Islet precursor cell (in vitro differentiated cells): ENCODE results near the gene GYPC.
"Not testable (repeated sequence)": the region's sequence is repeated elsewhere in the genome, so short reads cannot be mapped to it uniquely, and the experiment has no call there.

Experiments used
- DNase-seq: peaks from one replicate; pipeline ENCODE4 v3.0.0-alpha.2; 2018

GYPC gene

GRCh38 chr2:126672980-126673605 lies 17.1 kb downstream of the GYPC start:
- DNase-seq = no peak

GRCh38 chr2:126674075-126674744 lies 18.3 kb downstream of the GYPC start:
- no peak for DNase-seq

DNA sequence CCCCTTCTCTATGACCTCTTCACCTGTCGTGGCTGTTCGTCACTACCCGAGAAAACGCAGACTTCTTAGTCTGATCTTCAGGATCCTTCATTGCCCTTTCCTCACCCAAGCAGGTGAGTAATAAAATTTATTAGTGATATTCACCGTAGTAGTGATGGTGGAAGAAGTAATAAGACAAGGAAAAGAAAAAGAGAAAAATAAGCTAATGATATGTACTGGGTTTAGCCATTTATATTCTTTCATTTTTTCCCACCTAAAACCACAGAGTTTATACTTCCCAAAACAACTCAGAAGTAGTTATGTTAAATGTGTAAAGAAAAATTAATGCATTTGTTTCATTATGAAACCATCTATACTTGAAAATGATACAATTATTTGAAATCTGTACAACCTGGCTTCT lies 19.7 kb downstream of the GYPC start:
- no peak for DNase-seq

GRCh38 chr2:126676221-126677175 lies 20.5 kb downstream of the GYPC start:
- no peak for DNase-seq

DNA sequence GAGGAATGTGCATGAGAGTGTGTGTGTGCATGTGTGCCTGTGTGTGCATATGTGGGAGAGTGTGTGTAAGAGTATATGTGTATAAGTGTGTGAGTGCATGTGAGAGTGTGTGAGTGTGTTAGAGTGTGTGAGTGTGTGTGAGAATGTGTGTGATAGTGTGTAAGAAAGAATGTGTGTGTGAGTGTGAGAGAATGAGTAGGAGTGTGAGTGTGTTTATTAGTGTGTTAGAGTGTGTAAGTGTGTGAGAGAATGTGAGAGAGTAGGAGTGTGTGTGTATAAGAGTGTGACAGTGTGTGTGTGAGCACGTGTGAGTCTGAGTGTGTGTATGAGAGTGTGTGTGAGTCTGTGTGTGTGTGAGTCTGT lies 21.2 kb downstream of the GYPC start:
- no peak for DNase-seq

- DNase-seq = no peak
These were observed 22.5 kb downstream of the GYPC start for GRCh38 chr2:126678269-126679065.

DNA sequence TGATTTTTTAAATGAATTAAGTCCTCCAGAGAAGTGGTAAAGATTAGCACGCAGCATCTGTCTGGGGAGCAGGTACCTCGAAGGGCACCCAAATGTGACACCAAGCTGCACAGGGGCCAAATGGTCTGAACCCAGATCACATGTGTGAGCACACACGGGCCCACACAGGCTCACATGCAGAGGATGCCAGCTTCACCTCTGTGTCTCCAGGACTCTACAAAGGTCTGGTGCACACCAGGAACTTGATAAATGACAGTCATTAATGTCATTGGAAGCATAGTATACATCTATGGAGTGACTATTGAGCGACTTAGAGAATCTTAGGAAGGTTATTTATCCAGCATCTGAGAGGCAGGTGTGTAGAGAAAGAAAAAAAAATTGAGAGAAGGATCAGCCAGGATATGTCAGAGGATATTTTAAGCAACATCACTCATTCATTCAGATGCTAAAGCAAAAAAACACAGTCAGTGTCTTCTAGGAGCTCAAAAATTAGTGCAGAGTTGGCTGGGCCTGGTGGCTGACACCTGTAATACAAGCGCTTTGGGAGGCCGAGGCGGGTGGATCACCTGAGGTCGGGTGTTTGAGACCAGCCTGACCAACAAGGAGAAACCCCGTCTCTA lies 23.2 kb downstream of the GYPC start:
- DNase-seq = no peak

DNA sequence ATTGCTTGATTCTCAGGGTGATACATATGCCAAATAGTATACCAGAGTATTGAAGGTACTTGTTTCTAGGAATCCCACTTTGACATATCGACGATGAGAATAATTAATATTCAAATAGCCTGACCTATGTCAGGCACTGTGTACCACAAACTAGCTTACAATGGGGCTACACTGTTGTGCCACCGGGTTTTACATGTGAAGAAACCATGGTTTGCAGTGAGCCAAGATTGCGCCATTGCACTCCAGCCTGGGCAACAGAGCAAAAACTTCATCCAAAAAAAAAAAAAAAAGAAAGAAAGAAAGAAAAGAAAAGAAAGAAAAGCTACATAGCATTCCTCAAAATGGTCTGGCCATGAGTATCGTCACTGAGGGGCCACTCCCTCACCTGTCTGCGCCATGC lies 25.5 kb downstream of the GYPC start:
- DNase-seq = no peak

DNA sequence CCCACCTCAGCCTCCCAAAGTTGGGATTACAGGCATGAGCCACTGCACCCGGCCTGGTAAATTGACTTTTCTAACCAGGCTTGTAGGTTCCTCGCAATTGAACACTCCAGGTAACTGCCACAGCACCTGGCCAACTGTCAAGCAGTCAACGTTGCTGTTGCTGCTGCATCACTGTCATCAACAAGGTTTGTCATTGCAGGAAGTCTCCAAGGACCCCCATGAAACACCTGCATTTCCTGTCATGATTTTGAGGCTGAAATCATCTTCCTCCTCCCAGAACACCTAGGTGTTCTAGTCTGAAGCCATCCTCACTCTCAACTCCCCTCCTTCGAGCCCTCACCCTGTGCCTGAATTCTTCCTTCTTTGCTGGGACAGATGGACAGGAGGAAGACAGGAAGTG lies 29.7 kb downstream of the GYPC start:
- DNase-seq = no peak

- no peak for DNase-seq
These were observed 30.3 kb downstream of the GYPC start for GRCh38 chr2:126686286-126686685.

DNA sequence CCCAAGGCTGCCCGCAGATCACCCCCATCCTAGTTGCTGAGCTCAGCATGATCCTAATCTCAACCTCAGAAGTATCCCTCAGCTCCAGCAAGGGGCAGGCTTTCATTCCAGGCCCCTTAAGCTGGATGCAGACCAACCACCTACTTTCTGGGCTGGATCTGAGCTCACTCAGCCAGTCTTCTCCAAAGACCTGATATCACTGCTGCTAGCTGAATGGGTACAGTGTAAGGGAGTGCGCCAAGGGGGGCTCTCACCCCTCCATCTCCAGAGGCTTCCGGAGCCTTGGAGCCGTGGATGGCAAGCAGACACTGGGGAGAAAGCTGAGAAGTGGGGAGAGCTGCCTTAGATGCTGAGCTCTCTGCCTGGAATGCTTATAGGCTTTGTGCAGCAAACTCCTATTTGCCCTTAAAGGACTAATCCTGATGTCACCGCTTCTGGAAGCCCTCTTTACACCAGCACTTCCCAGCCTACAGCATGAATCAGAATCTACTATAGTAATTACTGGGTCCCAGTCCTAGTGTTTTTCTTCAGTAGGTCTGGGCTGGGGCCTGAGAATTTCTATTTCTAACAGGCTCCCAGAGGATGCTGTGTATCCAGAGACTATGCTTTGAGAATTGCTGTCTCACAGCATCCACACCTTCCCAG lies 31.0 kb downstream of the GYPC start:
- no peak for DNase-seq

DNA sequence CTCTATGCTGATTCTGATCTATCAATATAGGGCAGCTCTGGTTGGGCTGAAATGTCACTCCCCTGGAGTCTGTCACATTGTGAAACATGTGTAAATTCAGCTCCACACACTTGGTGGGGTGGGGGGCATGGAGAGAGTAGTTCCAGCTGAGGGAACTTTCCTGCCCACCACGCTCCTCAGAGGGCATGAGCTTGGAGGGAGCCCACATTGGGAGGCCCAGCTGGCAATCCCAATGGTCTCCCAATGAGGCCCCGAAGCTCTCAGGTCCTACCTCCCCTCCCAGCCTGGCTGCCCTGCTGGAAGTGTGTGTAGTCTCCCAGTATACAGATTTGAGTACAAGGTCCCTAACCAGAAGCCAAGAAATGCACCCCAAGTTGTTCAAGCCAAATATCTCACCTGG lies 31.5 kb downstream of the GYPC start:
- DNase-seq = no peak

DNA sequence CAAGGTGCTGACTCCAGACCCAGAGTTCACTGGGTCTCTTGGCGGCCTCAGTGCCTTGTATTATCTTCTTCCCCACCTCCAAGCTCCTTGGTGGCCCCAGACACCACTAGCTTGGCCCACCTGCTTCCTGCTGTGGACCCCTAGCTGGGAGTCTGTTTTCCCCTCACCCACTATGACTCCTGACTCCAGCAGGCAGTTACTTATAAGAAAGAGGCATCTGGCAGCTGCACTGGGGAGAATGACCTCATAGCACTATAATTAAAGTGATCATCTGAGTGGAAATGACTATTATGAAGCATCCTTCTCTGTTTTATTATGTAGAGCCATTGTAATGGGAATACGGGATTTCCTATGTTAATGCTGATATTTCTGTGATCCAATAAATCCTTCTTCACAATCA lies 32.6 kb downstream of the GYPC start:
- DNase-seq = peak; percentile 22

DNA sequence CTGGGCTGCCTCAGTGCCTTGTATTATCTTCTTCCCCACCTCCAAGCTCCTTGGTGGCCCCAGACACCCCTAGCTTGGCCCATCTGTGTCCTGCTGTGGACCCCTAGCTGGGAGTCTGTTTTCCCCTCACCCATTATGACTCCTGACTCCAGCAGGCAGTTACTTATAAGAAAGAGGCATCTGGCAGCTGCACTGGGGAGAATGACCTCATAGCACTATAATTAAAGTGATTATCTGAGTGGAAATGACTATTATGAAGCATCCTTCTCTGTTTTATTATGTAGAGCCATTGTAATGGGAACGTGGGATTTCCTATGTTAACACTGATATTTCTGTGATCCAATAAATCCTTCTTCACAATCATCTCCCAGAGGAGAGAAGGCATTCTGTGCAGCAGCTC lies 36.3 kb downstream of the GYPC start:
- not testable (repeated sequence) for DNase-seq

DNA sequence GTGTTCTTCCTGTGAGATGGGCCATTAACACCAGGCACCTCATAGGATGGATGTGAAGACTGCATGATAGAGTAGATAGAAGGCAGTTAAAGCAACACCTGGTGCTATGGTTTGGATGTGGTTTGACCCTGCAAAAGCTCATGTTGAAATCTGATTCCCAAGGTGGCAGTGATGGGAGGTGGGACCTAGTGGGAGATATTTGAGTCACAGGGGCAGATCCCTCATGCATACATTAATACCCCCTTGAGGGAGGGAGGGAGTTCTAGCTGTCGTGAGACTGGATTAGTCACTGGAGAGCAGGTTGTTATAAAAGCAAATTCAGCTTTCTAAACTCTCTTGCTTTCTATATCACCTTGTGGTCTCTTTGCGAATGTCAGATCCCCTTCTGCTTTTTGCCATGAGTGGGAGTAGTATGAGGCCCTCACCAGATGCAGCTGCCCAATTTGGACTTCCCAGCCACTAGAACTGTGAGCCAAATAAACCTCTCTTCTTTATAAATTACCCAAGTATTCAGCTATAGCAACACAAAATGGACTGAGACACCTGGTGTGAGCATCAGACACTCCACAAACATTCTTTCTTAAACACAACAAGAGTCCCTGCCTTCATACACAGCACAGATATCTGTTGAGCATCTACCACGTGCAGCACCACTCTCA lies 37.1 kb downstream of the GYPC start:
- not testable (repeated sequence) for DNase-seq

DNA sequence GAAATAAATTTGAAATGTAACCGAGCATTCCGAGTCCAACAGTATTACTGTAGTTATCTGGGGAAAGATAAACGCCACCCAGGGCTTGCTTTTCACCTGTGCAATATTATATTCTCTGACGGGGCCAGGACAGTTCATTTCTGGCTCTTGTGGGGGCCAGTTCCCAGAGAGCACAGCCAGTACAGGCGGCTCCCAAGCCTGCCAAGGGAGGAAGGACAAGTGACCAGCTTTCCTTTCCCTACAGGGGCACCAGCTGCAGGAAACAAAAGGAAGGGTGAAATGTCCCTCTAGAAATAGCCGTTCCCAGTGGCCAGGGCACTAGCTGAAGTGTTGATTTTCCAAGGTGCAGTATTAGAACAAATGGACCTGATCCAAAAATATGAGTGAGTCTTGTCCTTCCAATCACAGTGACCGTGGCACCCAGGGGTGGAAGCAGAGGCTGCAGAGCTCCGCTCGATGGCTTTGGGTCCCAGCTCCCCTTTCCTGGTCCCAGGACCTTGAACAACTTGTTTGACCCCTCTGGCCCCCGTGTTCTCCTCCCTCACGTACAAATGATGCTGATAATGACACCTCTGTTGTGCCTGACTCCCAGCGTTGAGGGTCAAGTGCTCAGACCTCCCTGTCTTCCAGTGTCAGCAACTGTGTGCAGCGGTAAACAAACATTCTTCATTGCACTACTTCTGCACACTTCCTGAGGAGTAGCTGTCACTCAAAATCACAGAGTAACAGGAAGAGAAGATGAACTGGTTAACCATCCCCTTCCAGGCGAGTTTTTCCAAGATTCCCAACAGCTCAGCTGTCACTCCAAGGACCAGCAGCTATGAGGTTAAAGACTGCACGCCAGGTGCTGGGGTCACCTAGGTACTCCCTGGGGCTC lies 40.9 kb downstream of the GYPC start:
- DNase-seq = no peak

DNA sequence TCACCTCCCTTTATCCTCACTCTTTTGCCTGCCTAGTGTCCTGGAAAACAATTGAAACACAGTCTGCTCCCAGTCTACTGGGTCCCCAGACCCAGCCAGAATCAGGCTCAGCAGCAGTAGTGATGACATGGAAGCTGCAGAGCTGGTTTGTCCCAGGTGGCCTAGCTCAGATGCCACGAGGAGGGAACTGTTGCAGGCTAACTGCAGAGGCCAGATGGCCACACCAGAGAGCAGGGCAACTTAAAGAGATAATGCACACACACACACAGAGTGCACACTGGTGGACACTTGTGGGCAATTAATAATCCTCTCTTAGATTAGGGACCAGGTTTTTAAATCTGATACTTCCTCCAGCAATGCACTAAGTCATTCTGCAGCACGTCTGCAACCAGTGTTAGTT lies 42.4 kb downstream of the GYPC start:
- DNase-seq = no peak

- DNase-seq = no peak
These were observed 43.1 kb downstream of the GYPC start for GRCh38 chr2:126699018-126699417.

- peak; percentile 20 for DNase-seq
These were observed 44.0 kb downstream of the GYPC start for GRCh38 chr2:126699716-126700581.
